GM12878 (cell line): Measurements from ENCODE around the gene FLAD1. TPM values are rescaled to one million over a fixed set of nuclear protein-coding genes. Genes with fewer than 3 reads are reported as not detected.

Source experiments
- ATAC-seq: fragments of 200-7000 bp; cut with Tn5 transposase; 3 replicates; pipeline ENCODE4 v1.9.1; 2020; ENCODE audit warnings: mild to moderate bottlenecking, moderate library complexity
- BruUV-seq: library from RNA; stranded (reverse); fragments of 400-500 nt; replicated peaks from 2 replicates; lab custom pipeline; 2021; lab: Mats Ljungman, UMichigan
- CTCF ChIA-PET: fragments of 300-600 bp; sonication (Branson Sonifier 250); formaldehyde crosslinking; extraction: SDS; loops from one replicate; lab custom pipeline; 2021; ENCODE audit warnings: inconsistent platforms; lab: Yijun Ruan, JAX
- POLR2A ChIA-PET: fragments of 350-600 bp; formaldehyde crosslinking; extraction: SDS; loops from one replicate; lab custom pipeline; 2021; ENCODE audit warnings: inconsistent platforms; lab: Charles Lee
- RAD21 ChIA-PET: fragments of 300-600 bp; sonication (Branson Sonifier 250); formaldehyde crosslinking; loops from one replicate; lab custom pipeline; 2023; ENCODE audit warnings: antibody characterized with exemption; ENCODE audit not compliant: unreplicated experiment; lab: Charles Lee
- SMC1A ChIA-PET: fragments of 300-600 bp; sonication (Branson Sonifier 250); formaldehyde crosslinking; loops from one replicate; lab custom pipeline; 2023; ENCODE audit not compliant: unreplicated experiment, uncharacterized antibody; lab: Charles Lee
- DNase-seq: peaks from one replicate; pipeline ENCODE4 v3.0.0-alpha.2; 2011; ENCODE audit warnings: low read depth, low spot score
- FAIRE-seq: peaks from 3 replicates; lab custom pipeline; 2011; peaks lifted over from hg19 to GRCh38; lab: Jason Lieb, UNC
- H2AFZ ChIP-seq: 2 replicates; pipeline ENCODE4 v1.6.0; 2011; ENCODE audit warnings: low read depth, low read length, control low read depth; ENCODE audit not compliant: control insufficient read depth
- H3K27ac ChIP-seq: 2 replicates; pipeline ENCODE4 v1.5.1; 2011; ENCODE audit warnings: control low read depth; ENCODE audit not compliant: control insufficient read depth, insufficient read depth
- H3K27me3 ChIP-seq, 2 experiments: replicated peaks in 1 of 2; 2 replicates each; pipeline versions ENCODE4 v1.6.0 to v1.6.1; 2011; ENCODE audit warnings: low read length in 1 of 2; ENCODE audit not compliant: control insufficient read depth in 2 of 2, insufficient read depth in 2 of 2
- H3K36me3 ChIP-seq, 2 experiments: 2 replicates each; pipeline ENCODE4 v1.5.1; 2011; ENCODE audit warnings: low read length in 1 of 2; ENCODE audit not compliant: control insufficient read depth in 2 of 2, insufficient read depth in 2 of 2
- H3K4me1 ChIP-seq: 2 replicates; pipeline ENCODE4 v1.6.1; 2011; ENCODE audit warnings: mild to moderate bottlenecking, low read length, moderate library complexity, mixed read lengths; ENCODE audit not compliant: control insufficient read depth, insufficient read depth
- H3K4me2 ChIP-seq: 2 replicates; pipeline ENCODE4 v1.6.0; 2011; ENCODE audit warnings: control low read depth; ENCODE audit not compliant: control insufficient read depth, insufficient read depth
- H3K4me3 ChIP-seq: fragments of 200-600 bp; sonication (generic); 2 replicates; pipeline ENCODE4 v1.5.1; 2016
- H3K79me2 ChIP-seq: 2 replicates; pipeline ENCODE4 v1.6.0; 2011; ENCODE audit warnings: low read length; ENCODE audit not compliant: control insufficient read depth, insufficient read depth
- H3K9ac ChIP-seq: 2 replicates; pipeline ENCODE4 v1.8.0; 2011; ENCODE audit warnings: low read length, control low read depth, mixed read lengths; ENCODE audit not compliant: control insufficient read depth, insufficient read depth
- H3K9me3 ChIP-seq: replicated peaks from 3 replicates; pipeline ENCODE4 v1.5.1; 2011; ENCODE audit warnings: mild to moderate bottlenecking, low read length; ENCODE audit not compliant: control insufficient read depth, insufficient read depth
- H4K20me1 ChIP-seq: 2 replicates; pipeline ENCODE4 v1.6.0; 2011; ENCODE audit not compliant: control insufficient read depth, insufficient read depth
- ATF7 ChIP-seq: fragments of 450-650 bp; IDR thresholded peaks from 2 replicates; pipeline ENCODE4 v1.6.1; 2016; ENCODE audit warnings: low read depth, mild to moderate bottlenecking
- CHD2 ChIP-seq: IDR thresholded peaks from 2 replicates; pipeline ENCODE4 v1.6.1; 2011; ENCODE audit warnings: low read depth, low read length, improper control_type of control experiment, borderline replicate concordance
- GATAD2B ChIP-seq: fragments of 450-650 bp; conservative IDR thresholded peaks from 2 replicates; pipeline ENCODE4 v1.6.1; 2017; ENCODE audit warnings: low read depth, mild to moderate bottlenecking, moderate library complexity
- NRF1 ChIP-seq: conservative IDR thresholded peaks from 2 replicates; pipeline ENCODE4 v1.6.1; 2011; ENCODE audit warnings: mild to moderate bottlenecking, low read depth, low read length, improper control_type of control experiment
- POLR2A ChIP-seq: IDR thresholded peaks from 2 replicates; pipeline ENCODE4 v1.6.1; 2011; ENCODE audit warnings: low read depth, mild to moderate bottlenecking, low read length
- RAD21 ChIP-seq: IDR thresholded peaks from 2 replicates; pipeline ENCODE4 v1.6.1; 2011; ENCODE audit warnings: mild to moderate bottlenecking, low read depth, low read length, moderate library complexity; ENCODE audit not compliant: insufficient read depth
- RFX5 ChIP-seq: IDR thresholded peaks from 2 replicates; pipeline ENCODE4 v1.6.1; 2011; ENCODE audit warnings: low read depth, low read length, improper control_type of control experiment
- SP1 ChIP-seq: IDR thresholded peaks from one replicate; pipeline ENCODE4 v1.6.1; 2011; ENCODE audit warnings: low read depth, low read length
- TCF3 ChIP-seq: IDR thresholded peaks from 2 replicates; pipeline ENCODE4 v1.6.1; 2012; ENCODE audit warnings: low read depth, mild to moderate bottlenecking, low read length, borderline replicate concordance; ENCODE audit not compliant: insufficient read depth
- USF2 ChIP-seq: IDR thresholded peaks from 2 replicates; pipeline ENCODE4 v1.6.1; 2011; ENCODE audit warnings: low read depth, low read length, improper control_type of control experiment, borderline replicate concordance
- YY1 ChIP-seq: IDR thresholded peaks from 2 replicates; pipeline ENCODE4 v1.6.1; 2011; ENCODE audit warnings: low read depth, mild to moderate bottlenecking, low read length
- WGBS: methylation state at CpG from one replicate; pipeline ENCODE4 v1.1.6; 2016; ENCODE audit warnings: low lambda C conversion rate; ENCODE audit not compliant: insufficient replicate concordance, insufficient coverage; ENCODE audit errors: missing lambda C conversion rate; 5-methylcytosine and 5-hydroxymethylcytosine counted together
- in situ Hi-C: fragments of 300-500 bp; cut with MboI; formaldehyde crosslinking; loops from 9 replicates; pipeline ENCODE4 v1.14.3; 2018; ENCODE audit warnings: mixed read lengths
- intact Hi-C: fragments of 100-400 bp; cut with micrococcal nuclease; formaldehyde crosslinking; loops from one replicate; pipeline ENCODE4 v1.14.2; 2022; ENCODE audit not compliant: unreplicated experiment
- polyA plus RNA-seq, 11 experiments: library from polyadenylated mRNA; depleted of rRNA in 4 of 11; unstranded in 6 of 11; stranded (reverse) in 5 of 11; fragments of >200 nt; fragmentation: Nextera tagmentation in 4 of 11; fragmentation: Illumina TruSeq in 1 of 11; extraction: Ambion mirVana in 4 of 11; extraction: Trizol in 1 of 11; gene quantifications; 1 replicate in 1 of 11; 2 replicates in 10 of 11; pipeline versions ENCODE4 v1.2.1 to v1.2.3, GENCODE V29; 2011 to 2016; ENCODE audit warnings: inconsistent platforms in 2 of 11, missing spikeins in 2 of 11, low read depth in 1 of 11
- total RNA-seq, 4 experiments: library from RNA; depleted of rRNA in 3 of 4; stranded (reverse); fragments of >200 nt in 3 of 4; fragmentation: Illumina TruSeq in 1 of 4; extraction: Trizol in 1 of 4; gene quantifications; 2 replicates each; pipeline versions ENCODE4 v1.2.1 to v1.2.3, GENCODE V29; 2013 to 2021
- TF ChIP-seq, protein P1 (sequence below), 3 experiments: IDR thresholded peaks in 2 of 3; conservative IDR thresholded peaks in 1 of 3; 2 replicates each; pipeline ENCODE4 v1.5.1; 2011; ENCODE audit warnings: low read depth in 3 of 3, low read length in 3 of 3, mild to moderate bottlenecking in 3 of 3, control low read depth in 2 of 3, moderate library complexity in 2 of 3, inconsistent platforms in 1 of 3, mixed read lengths in 1 of 3; ENCODE audit not compliant: control insufficient read depth in 2 of 3, insufficient read depth in 1 of 3; ENCODE audit errors: extremely low read depth in 1 of 3
- TF ChIP-seq, protein P2 (sequence below): IDR thresholded peaks from 2 replicates; pipeline ENCODE4 v1.6.1; 2012; ENCODE audit warnings: low read length, inconsistent platforms
- TF ChIP-seq, protein P3 (sequence below): fragments of 450-650 bp; formaldehyde crosslinking; IDR thresholded peaks from 2 replicates; pipeline ENCODE4 v1.4.0; 2020; ENCODE audit warnings: mild to moderate bottlenecking, moderate library complexity

The FLAD1 gene
- total and polyA plus RNA-seq, 10 of the 15 experiments (the other 5 are each of a cell fraction or from before 2014, with no cell fraction given), result 22.9 to 93.4 (median 56.6) TPM

- WGBS, result 88% methylated on average over 6 of the region's 6 CpGs
- H3K4me3 ChIP-seq, result no peak overlapping the region
- TF ChIP-seq, protein P1, sequence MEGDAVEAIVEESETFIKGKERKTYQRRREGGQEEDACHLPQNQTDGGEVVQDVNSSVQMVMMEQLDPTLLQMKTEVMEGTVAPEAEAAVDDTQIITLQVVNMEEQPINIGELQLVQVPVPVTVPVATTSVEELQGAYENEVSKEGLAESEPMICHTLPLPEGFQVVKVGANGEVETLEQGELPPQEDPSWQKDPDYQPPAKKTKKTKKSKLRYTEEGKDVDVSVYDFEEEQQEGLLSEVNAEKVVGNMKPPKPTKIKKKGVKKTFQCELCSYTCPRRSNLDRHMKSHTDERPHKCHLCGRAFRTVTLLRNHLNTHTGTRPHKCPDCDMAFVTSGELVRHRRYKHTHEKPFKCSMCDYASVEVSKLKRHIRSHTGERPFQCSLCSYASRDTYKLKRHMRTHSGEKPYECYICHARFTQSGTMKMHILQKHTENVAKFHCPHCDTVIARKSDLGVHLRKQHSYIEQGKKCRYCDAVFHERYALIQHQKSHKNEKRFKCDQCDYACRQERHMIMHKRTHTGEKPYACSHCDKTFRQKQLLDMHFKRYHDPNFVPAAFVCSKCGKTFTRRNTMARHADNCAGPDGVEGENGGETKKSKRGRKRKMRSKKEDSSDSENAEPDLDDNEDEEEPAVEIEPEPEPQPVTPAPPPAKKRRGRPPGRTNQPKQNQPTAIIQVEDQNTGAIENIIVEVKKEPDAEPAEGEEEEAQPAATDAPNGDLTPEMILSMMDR (IDR thresholded peaks at IDR 0.05 in 2 of 3, conservative IDR thresholded peaks at IDR 0.05 in 1 of 3; ENCODE audit: control insufficient read depth in 2 of 3, extremely low read depth in 1 of 3, insufficient read depth in 1 of 3, low read depth in 3 of 3, low read length in 3 of 3), result no peak
- TF ChIP-seq, protein P2, sequence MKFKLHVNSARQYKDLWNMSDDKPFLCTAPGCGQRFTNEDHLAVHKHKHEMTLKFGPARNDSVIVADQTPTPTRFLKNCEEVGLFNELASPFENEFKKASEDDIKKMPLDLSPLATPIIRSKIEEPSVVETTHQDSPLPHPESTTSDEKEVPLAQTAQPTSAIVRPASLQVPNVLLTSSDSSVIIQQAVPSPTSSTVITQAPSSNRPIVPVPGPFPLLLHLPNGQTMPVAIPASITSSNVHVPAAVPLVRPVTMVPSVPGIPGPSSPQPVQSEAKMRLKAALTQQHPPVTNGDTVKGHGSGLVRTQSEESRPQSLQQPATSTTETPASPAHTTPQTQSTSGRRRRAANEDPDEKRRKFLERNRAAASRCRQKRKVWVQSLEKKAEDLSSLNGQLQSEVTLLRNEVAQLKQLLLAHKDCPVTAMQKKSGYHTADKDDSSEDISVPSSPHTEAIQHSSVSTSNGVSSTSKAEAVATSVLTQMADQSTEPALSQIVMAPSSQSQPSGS, result no peak
- no peak for TF ChIP-seq RAD21
- no peak for TF ChIP-seq ATF7
- TF ChIP-seq NRF1, result no peak
- no peak for TF ChIP-seq SP1
- TF ChIP-seq USF2, result no peak
- no peak for TF ChIP-seq CHD2
- no peak for TF ChIP-seq TCF3
- no peak for TF ChIP-seq POLR2A
- TF ChIP-seq, protein P3, sequence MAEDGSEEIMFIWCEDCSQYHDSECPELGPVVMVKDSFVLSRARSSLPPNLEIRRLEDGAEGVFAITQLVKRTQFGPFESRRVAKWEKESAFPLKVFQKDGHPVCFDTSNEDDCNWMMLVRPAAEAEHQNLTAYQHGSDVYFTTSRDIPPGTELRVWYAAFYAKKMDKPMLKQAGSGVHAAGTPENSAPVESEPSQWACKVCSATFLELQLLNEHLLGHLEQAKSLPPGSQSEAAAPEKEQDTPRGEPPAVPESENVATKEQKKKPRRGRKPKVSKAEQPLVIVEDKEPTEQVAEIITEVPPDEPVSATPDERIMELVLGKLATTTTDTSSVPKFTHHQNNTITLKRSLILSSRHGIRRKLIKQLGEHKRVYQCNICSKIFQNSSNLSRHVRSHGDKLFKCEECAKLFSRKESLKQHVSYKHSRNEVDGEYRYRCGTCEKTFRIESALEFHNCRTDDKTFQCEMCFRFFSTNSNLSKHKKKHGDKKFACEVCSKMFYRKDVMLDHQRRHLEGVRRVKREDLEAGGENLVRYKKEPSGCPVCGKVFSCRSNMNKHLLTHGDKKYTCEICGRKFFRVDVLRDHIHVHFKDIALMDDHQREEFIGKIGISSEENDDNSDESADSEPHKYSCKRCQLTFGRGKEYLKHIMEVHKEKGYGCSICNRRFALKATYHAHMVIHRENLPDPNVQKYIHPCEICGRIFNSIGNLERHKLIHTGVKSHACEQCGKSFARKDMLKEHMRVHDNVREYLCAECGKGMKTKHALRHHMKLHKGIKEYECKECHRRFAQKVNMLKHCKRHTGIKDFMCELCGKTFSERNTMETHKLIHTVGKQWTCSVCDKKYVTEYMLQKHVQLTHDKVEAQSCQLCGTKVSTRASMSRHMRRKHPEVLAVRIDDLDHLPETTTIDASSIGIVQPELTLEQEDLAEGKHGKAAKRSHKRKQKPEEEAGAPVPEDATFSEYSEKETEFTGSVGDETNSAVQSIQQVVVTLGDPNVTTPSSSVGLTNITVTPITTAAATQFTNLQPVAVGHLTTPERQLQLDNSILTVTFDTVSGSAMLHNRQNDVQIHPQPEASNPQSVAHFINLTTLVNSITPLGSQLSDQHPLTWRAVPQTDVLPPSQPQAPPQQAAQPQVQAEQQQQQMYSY, result no peak
- TF ChIP-seq RFX5, result no peak
- no peak for TF ChIP-seq YY1
- TF ChIP-seq GATAD2B, result no peak
Observed at GRCh38 chr1:154952664-154953063, 30.5 kb upstream of the FLAD1 start.

More at GRCh38 chr1:154952664-154953063, 30.5 kb upstream of the FLAD1 start:
- intact Hi-C loops (no loop called here), in situ Hi-C loops (no loop called here)
- peak overlapping the region; percentile 64 for H3K4me2 ChIP-seq
- H3K9me3 ChIP-seq, result no peaks in the 10 kb centered on the region
- H4K20me1 ChIP-seq, result no peaks in the 10 kb centered on the region
- peaks cover 5% of the 10 kb centered on the region for H3K79me2 ChIP-seq
- FAIRE-seq (no peak), ATAC-seq (no peak), DNase-seq (no peak)
- H3K27ac ChIP-seq, result no peak overlapping the region
- BruUV-seq, result no TSS peak
- no peak overlapping the region for H2AFZ ChIP-seq
- H3K9ac ChIP-seq, result no peak overlapping the region
- SMC1A ChIA-PET, result interaction anchor here (0.8 to 2.2 kb wide), 6 partner anchors 8 to 393 kb away, joined by 3 to 7 read pairs (median 4); no protein-coding TSS in a partner anchor
- POLR2A ChIA-PET, result interaction anchor here (0.6 to 12.3 kb wide), 10 partner anchors 8 to 527 kb away, joined by 3 to 140 read pairs (median 5); partner anchors contain the start of genes CKS1B, FLAD1, PYGO2 and SHC1
- CTCF ChIA-PET, result interaction anchor here (1.0 to 2.8 kb wide), 10 partner anchors 7 to 139 kb away, joined by 3 to 13 read pairs (median 3); partner anchors contain the start of genes CKS1B, PYGO2 and SHC1
- no peaks in the 10 kb centered on the region for H3K27me3 ChIP-seq
- H3K4me1 ChIP-seq, result peaks cover 42% of the 10 kb centered on the region
- RAD21 ChIA-PET, result interaction anchor here (0.8 to 1.4 kb wide), 5 partner anchors 16 to 98 kb away, joined by 3 to 6 read pairs (median 4); partner anchors contain the start of genes ADAM15, PMVK and SHC1
- H3K36me3 ChIP-seq, result peaks cover 0 to 3% of the 10 kb centered on the region in 2 experiments; a peak in 2 of 4 replicates
